CD14-positive monocyte (primary cell): ENCODE data around the gene LOXL3. TPM values are rescaled to one million over a fixed set of nuclear protein-coding genes. Genes with fewer than 3 reads are reported as not detected.
A peak's percentile ranks its signal among the peaks of the same experiment; 100 is the strongest.

Experiments
- DNase-seq, 3 donors: peaks; one replicate each; pipeline ENCODE4 v3.0.0-alpha.2; 2011 to 2022
- H2AFZ ChIP-seq: 2 replicates; pipeline ENCODE4 v1.6.0; 2012; ENCODE audit warnings: mild to moderate bottlenecking, low read depth, low read length, inconsistent platforms; ENCODE audit not compliant: insufficient read depth, poor library complexity, severe bottlenecking
- H3K27ac ChIP-seq, 2 donors: 1 replicate in 1 of 2; 2 replicates in 1 of 2; pipeline ENCODE4 v1.5.1; 2012 to 2013; ENCODE audit warnings: low read length in 2 of 2, control low read depth in 1 of 2, inconsistent platforms in 1 of 2, low read depth in 1 of 2, mild to moderate bottlenecking in 1 of 2
- H3K27me3 ChIP-seq, 2 donors: one replicate each; pipeline versions ENCODE4 v1.6.0 to v1.6.1; 2011 to 2013; ENCODE audit warnings: low read length in 2 of 2; ENCODE audit not compliant: control insufficient read depth in 2 of 2, insufficient read depth in 2 of 2
- H3K36me3 ChIP-seq, 2 donors: replicated peaks in 1 of 2; 1 replicate in 1 of 2; 2 replicates in 1 of 2; pipeline versions ENCODE4 v1.5.1 to v1.6.1; 2012 to 2013; ENCODE audit warnings: low read length in 2 of 2, control low read depth in 1 of 2, inconsistent platforms in 1 of 2, mild to moderate bottlenecking in 1 of 2; ENCODE audit not compliant: insufficient read depth in 2 of 2, control insufficient read depth in 1 of 2
- H3K4me1 ChIP-seq, 2 donors: 1 replicate in 1 of 2; 2 replicates in 1 of 2; pipeline versions ENCODE4 v1.5.1 to v1.6.1; 2012 to 2013; ENCODE audit warnings: low read length in 2 of 2, control low read depth in 1 of 2, inconsistent platforms in 1 of 2, mild to moderate bottlenecking in 1 of 2, moderate library complexity in 1 of 2; ENCODE audit not compliant: insufficient read depth in 2 of 2, control insufficient read depth in 1 of 2
- H3K4me2 ChIP-seq: replicated peaks from 2 replicates; pipeline ENCODE3; 2012; ENCODE audit warnings: low read length, moderate library complexity, mild to moderate bottlenecking; ENCODE audit not compliant: poor library complexity, severe bottlenecking; ENCODE audit errors: extremely low read depth
- H3K4me3 ChIP-seq, 3 experiments: fragments of 200-600 bp in 1 of 3; sonication (generic) in 1 of 3; replicated peaks in 1 of 3; 1 replicate in 2 of 3; 2 replicates in 1 of 3; pipeline ENCODE4 v1.5.1; 2011 to 2013; ENCODE audit warnings: low read length in 3 of 3, mild to moderate bottlenecking in 3 of 3, control low read depth in 2 of 3, low read depth in 2 of 3, inconsistent platforms in 1 of 3, moderate library complexity in 1 of 3
- H3K79me2 ChIP-seq: 2 replicates; pipeline ENCODE4 v1.6.0; 2012; ENCODE audit warnings: mild to moderate bottlenecking, control low read depth, inconsistent platforms, low read length, moderate library complexity; ENCODE audit not compliant: insufficient read depth
- H3K9ac ChIP-seq: 2 replicates; pipeline ENCODE4 v1.6.0; 2017; ENCODE audit warnings: low read length, mild to moderate bottlenecking; ENCODE audit not compliant: insufficient read depth, poor library complexity, severe bottlenecking
- H3K9me3 ChIP-seq, 2 donors: replicated peaks in 1 of 2; 1 replicate in 1 of 2; 2 replicates in 1 of 2; pipeline versions ENCODE4 v1.5.1 to v1.6.1; 2012 to 2013; ENCODE audit warnings: low read length in 2 of 2, control low read depth in 1 of 2; ENCODE audit not compliant: control insufficient read depth in 1 of 2, insufficient read depth in 1 of 2
- H4K20me1 ChIP-seq: 2 replicates; pipeline ENCODE4 v1.6.0; 2012; ENCODE audit warnings: mild to moderate bottlenecking, low read length, control low read depth, moderate library complexity; ENCODE audit not compliant: insufficient read depth
- H3K27ac Mint-ChIP-seq, 7 donors: one replicate each; pipeline ENCODE4 v1.8.0; 2020; ENCODE audit warnings: mild to moderate bottlenecking in 7 of 7, mixed read lengths in 7 of 7, moderate library complexity in 6 of 7, inconsistent platforms in 2 of 7
- H3K27me3 Mint-ChIP-seq, 3 donors: one replicate each; pipeline ENCODE4 v1.8.0; 2021 to 2022; ENCODE audit warnings: low read depth in 3 of 3, mild to moderate bottlenecking in 3 of 3, mixed read lengths in 3 of 3, moderate library complexity in 3 of 3, inconsistent platforms in 1 of 3
- H3K36me3 Mint-ChIP-seq, 2 donors: one replicate each; pipeline ENCODE4 v1.8.0; 2020; ENCODE audit warnings: mixed read lengths in 2 of 2, inconsistent platforms in 1 of 2, mild to moderate bottlenecking in 1 of 2
- H3K4me1 Mint-ChIP-seq: one replicate; pipeline ENCODE4 v1.8.0; 2020; ENCODE audit warnings: mild to moderate bottlenecking, mixed read lengths
- H3K4me3 Mint-ChIP-seq, 2 donors: one replicate each; pipeline ENCODE4 v1.8.0; 2020; ENCODE audit warnings: mild to moderate bottlenecking in 2 of 2, mixed read lengths in 2 of 2, moderate library complexity in 1 of 2
- H3K9me3 Mint-ChIP-seq, 7 donors: one replicate each; pipeline ENCODE4 v1.8.0; 2020 to 2022; ENCODE audit warnings: mixed read lengths in 7 of 7, mild to moderate bottlenecking in 6 of 7, moderate library complexity in 6 of 7, inconsistent platforms in 2 of 7
- WGBS: methylation state at CpG from one replicate; pipeline ENCODE4 v1.1.5; 2013; ENCODE audit warnings: missing lambda C conversion rate; ENCODE audit not compliant: insufficient coverage; 5-methylcytosine and 5-hydroxymethylcytosine counted together
- intact Hi-C, 2 donors: fragments of 100-400 bp; cut with micrococcal nuclease; formaldehyde crosslinking; loops; one replicate each; pipeline versions ENCODE4 v1.15.0 to v1.15.1; 2023
- polyA plus RNA-seq, 3 donors: library from polyadenylated mRNA; depleted of rRNA in 1 of 3; unstranded in 2 of 3; stranded (reverse) in 1 of 3; fragments of 300-500 nt in 2 of 3; fragments of >200 nt in 1 of 3; fragmentation: Illumina TruSeq in 2 of 3; gene quantifications; 1 replicate in 2 of 3; 2 replicates in 1 of 3; pipeline ENCODE4 v1.2.3, GENCODE V29; 2012 to 2021
- TF ChIP-seq, protein P1 (sequence below): fragments of 200-600 bp; IDR thresholded peaks from one replicate; pipeline ENCODE4 v1.8.0; 2022; ENCODE audit warnings: antibody characterized with exemption, mild to moderate bottlenecking

LOXL3 gene
- polyA plus RNA-seq, 3 donors, result 18.2 to 35.0 (median 18.5) TPM

- peaks cover 59% of the 10 kb centered on the region for H3K4me1 Mint-ChIP-seq
- peaks cover 28% of the 10 kb centered on the region for H3K79me2 ChIP-seq
- intact Hi-C loops, result loop anchor here in 1 of 2 donors (1.0 kb wide), 1 partner anchor 22 kb away; the partner anchor contains the start of genes AUP1 and HTRA2
- H3K4me3 Mint-ChIP-seq, result peak within 1 kb of the TSS; percentile 96 to 100
- H3K9me3 Mint-ChIP-seq, result peaks cover 0 to 12% (median 8%) of the 10 kb centered on the region in 7 donors
- H4K20me1 ChIP-seq, result no peaks in the 10 kb centered on the region
- peaks cover 25 to 46% of the 10 kb centered on the region in 2 donors for H3K27me3 ChIP-seq
- H3K27ac Mint-ChIP-seq, result peak within 1 kb of the TSS; percentile 98 to 100 (median 100)
- H3K9ac ChIP-seq, result peak within 1 kb of the TSS; percentile 88
- H3K27me3 Mint-ChIP-seq, result peaks cover 37 to 57% (median 44%) of the 10 kb centered on the region in 3 donors
- 1% methylated on average over 54 of the region's 56 CpGs for WGBS
- peak within 1 kb of the TSS; percentile 96 for H3K4me2 ChIP-seq
- H3K4me3 ChIP-seq, result peak within 1 kb of the TSS; percentile 61 to 88 (median 79)
- H3K9me3 ChIP-seq, result peaks cover 0 to 4% of the 10 kb centered on the region in 2 donors
- peaks cover 52 to 58% of the 10 kb centered on the region in 2 donors for H3K4me1 ChIP-seq
- H3K27ac ChIP-seq, result peak within 1 kb of the TSS; percentile 95 to 98
- TF ChIP-seq, protein P1, sequence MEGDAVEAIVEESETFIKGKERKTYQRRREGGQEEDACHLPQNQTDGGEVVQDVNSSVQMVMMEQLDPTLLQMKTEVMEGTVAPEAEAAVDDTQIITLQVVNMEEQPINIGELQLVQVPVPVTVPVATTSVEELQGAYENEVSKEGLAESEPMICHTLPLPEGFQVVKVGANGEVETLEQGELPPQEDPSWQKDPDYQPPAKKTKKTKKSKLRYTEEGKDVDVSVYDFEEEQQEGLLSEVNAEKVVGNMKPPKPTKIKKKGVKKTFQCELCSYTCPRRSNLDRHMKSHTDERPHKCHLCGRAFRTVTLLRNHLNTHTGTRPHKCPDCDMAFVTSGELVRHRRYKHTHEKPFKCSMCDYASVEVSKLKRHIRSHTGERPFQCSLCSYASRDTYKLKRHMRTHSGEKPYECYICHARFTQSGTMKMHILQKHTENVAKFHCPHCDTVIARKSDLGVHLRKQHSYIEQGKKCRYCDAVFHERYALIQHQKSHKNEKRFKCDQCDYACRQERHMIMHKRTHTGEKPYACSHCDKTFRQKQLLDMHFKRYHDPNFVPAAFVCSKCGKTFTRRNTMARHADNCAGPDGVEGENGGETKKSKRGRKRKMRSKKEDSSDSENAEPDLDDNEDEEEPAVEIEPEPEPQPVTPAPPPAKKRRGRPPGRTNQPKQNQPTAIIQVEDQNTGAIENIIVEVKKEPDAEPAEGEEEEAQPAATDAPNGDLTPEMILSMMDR, result no peak
- DNase-seq, result peak; percentile 96 to 99 (median 96)
- H3K36me3 Mint-ChIP-seq, result peaks cover 25 to 36% of the 10 kb centered on the region in 2 donors
- no peaks in the 10 kb centered on the region for H3K36me3 ChIP-seq
- peak within 1 kb of the TSS; percentile 99 for H2AFZ ChIP-seq
Measured at GRCh38 chr2:74507145-74507925, 46.4 kb downstream of the LOXL3 start, which contains the start of gene PCGF1. TSS of gene PCGF1 (minus strand) at chr2:74507695. CDS start at chr2:74507668, 27 bp downstream.

DNA sequence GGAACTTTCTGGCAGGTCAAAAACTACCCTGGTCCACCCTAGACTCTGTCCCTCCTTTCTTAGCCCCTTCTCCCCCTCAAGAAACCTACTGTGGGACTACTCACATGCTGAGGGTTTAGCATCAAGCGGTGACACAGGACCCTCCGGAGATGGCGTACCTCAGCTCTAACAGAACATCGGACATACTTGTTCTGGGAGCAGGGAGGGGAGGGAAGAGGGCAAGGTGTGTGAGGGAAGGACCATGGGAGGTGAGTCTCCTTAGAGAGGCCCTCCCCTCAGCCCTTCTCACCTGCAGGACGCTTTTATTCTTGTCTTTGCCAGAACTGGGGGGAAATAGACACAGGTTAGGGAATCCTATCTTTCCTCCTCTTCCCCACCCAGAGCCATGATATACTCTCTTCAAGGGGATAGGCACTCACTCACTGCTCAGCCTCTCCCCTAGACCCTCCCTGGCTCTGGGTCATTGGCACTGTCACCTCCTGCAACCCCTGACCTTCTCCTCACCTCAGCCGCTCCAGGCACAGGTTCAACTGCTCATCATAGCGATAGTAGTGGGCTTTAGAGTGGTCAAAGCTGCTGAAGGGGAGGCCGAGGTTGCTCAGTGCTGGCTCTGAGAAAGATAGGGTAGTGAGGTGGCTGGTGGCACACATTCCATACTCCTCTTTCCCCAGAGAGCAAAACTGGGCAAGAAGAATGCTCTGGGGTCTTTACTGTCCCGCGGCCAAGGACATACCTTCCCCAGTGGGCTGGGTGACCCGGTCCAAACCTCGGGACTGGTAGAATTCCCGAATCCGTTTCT, 48.1 kb downstream of the LOXL3 start:
- Histone ChIP-seq H4K20me1 (no peaks in the 10 kb centered on the region), H3K4me3 (peak overlapping the region in 1 of 3 experiments; percentile 88), H3K4me2 (peak overlapping the region; percentile 96), H3K27me3 (peaks cover 25 to 46% of the 10 kb centered on the region in 2 donors), H3K9me3 (no peaks in the 10 kb centered on the region), H3K79me2 (peaks cover 28% of the 10 kb centered on the region), H3K36me3 (no peaks in the 10 kb centered on the region), H2AFZ (no peak overlapping the region), H3K27ac (peak overlapping the region; percentile 95 to 98), H3K9ac (no peak overlapping the region), H3K4me1 (peaks cover 57 to 63% of the 10 kb centered on the region in 2 donors)
- WGBS, result 100% methylated on average over 3 of the region's 14 CpGs
- H3K27ac Mint-ChIP-seq, result peak overlapping the region in 6 of 7 donors; percentile 18 to 100 (median 81)
- intact Hi-C loops, result no loop called here
- H3K4me1 Mint-ChIP-seq, result peaks cover 58% of the 10 kb centered on the region
- peak overlapping the region; percentile 59 to 100 for H3K4me3 Mint-ChIP-seq
- H3K9me3 Mint-ChIP-seq, result peaks cover 0 to 9% (median 4%) of the 10 kb centered on the region in 7 donors
- DNase-seq, result no peak
- peaks cover 38 to 57% (median 44%) of the 10 kb centered on the region in 3 donors for H3K27me3 Mint-ChIP-seq
- peaks cover 28 to 47% of the 10 kb centered on the region in 2 donors for H3K36me3 Mint-ChIP-seq
- TF ChIP-seq, protein P1, result no peak
